H1 (cell line): Measurements from ENCODE around the gene DNAJB8. TPM values are rescaled to one million over a fixed set of nuclear protein-coding genes. Genes with fewer than 3 reads are reported as not detected.

ENCODE experiments used
- CTCF ChIA-PET: fragments of 300-600 bp; sonication (Branson Sonifier 250); formaldehyde crosslinking; loops from one replicate; lab custom pipeline; 2021; ENCODE audit not compliant: partially characterized antibody; lab: Charles Lee
- POLR2A ChIA-PET: fragments of 300-600 bp; sonication (Branson Sonifier 250); formaldehyde crosslinking; loops from one replicate; lab custom pipeline; 2021; ENCODE audit warnings: inconsistent platforms; ENCODE audit not compliant: partially characterized antibody; lab: Charles Lee
- DNase-seq, 2 experiments: peaks; one replicate each; pipeline versions ENCODE4 v3.0.0 to v3.0.0-alpha.2; 2010 to 2022; ENCODE audit warnings: low spot score in 2 of 2, low read depth in 1 of 2, mixed read lengths in 1 of 2
- FAIRE-seq: peaks from 2 replicates; lab custom pipeline; 2011; peaks lifted over from hg19 to GRCh38; lab: Jason Lieb, UNC
- H2AFZ ChIP-seq: 2 replicates; pipeline ENCODE4 v1.8.1; 2012; ENCODE audit warnings: low read length, inconsistent platforms
- H2AK5ac ChIP-seq: 2 replicates; pipeline ENCODE4 v1.6.1; 2013; ENCODE audit warnings: low read depth, low read length
- H2BK120ac ChIP-seq: replicated peaks from 2 replicates; pipeline ENCODE3; 2013; ENCODE audit warnings: low read depth, low read length, inconsistent platforms
- H2BK12ac ChIP-seq: 2 replicates; pipeline ENCODE4 v1.6.1; 2013; ENCODE audit warnings: low read depth, low read length
- H2BK15ac ChIP-seq: 2 replicates; pipeline ENCODE4 v1.6.1; 2013; ENCODE audit warnings: low read length
- H2BK20ac ChIP-seq: 2 replicates; pipeline ENCODE4 v1.6.1; 2013; ENCODE audit warnings: low read length
- H2BK5ac ChIP-seq: 2 replicates; pipeline ENCODE4 v1.6.1; 2013; ENCODE audit warnings: low read depth, low read length
- H3K14ac ChIP-seq: 2 replicates; pipeline ENCODE4 v1.6.1; 2013; ENCODE audit warnings: inconsistent platforms; ENCODE audit not compliant: insufficient read length
- H3K18ac ChIP-seq: 2 replicates; pipeline ENCODE4 v1.6.1; 2013; ENCODE audit warnings: low read length; ENCODE audit errors: extremely low read depth
- H3K23ac ChIP-seq: 2 replicates; pipeline ENCODE4 v1.6.1; 2013; ENCODE audit warnings: inconsistent platforms; ENCODE audit not compliant: insufficient read length
- H3K23me2 ChIP-seq: 2 replicates; pipeline ENCODE4 v1.6.1; 2013; ENCODE audit warnings: low read depth, low read length
- H3K27ac ChIP-seq: 2 replicates; pipeline ENCODE4 v1.6.1; 2011; ENCODE audit warnings: low read depth, low read length, inconsistent platforms
- H3K27me3 ChIP-seq, 4 experiments: replicated peaks in 1 of 4; 1 replicate in 1 of 4; 2 replicates in 3 of 4; pipeline versions ENCODE4 v1.6.1 to v1.8.1; 2011 to 2013; ENCODE audit warnings: low read length in 3 of 4, mild to moderate bottlenecking in 3 of 4, inconsistent platforms in 2 of 4, mixed read lengths in 2 of 4, moderate library complexity in 1 of 4; ENCODE audit not compliant: control insufficient read depth in 3 of 4, insufficient read depth in 3 of 4; ENCODE audit errors: extremely low read depth in 1 of 4
- H3K36me3 ChIP-seq, 4 experiments: 2 replicates each; pipeline versions ENCODE4 v1.6.1 to v1.8.1; 2011 to 2013; ENCODE audit warnings: mild to moderate bottlenecking in 4 of 4, low read length in 3 of 4, moderate library complexity in 2 of 4, control low read depth in 1 of 4, inconsistent platforms in 1 of 4; ENCODE audit not compliant: insufficient read depth in 4 of 4, control insufficient read depth in 2 of 4
- H3K4ac ChIP-seq: replicated peaks from 2 replicates; pipeline ENCODE3; 2013; ENCODE audit warnings: low read length, low read depth, mixed read lengths, inconsistent platforms; ENCODE audit not compliant: insufficient read length
- H3K4me1 ChIP-seq, 4 experiments: replicated peaks in 1 of 4; 1 replicate in 1 of 4; 2 replicates in 3 of 4; pipeline versions ENCODE4 v1.6.1 to v1.8.1; 2011 to 2013; ENCODE audit warnings: low read length in 3 of 4, inconsistent platforms in 2 of 4, mixed read lengths in 1 of 4; ENCODE audit not compliant: insufficient read depth in 4 of 4, control insufficient read depth in 3 of 4
- H3K4me2 ChIP-seq, 2 experiments: 2 replicates each; pipeline versions ENCODE4 v1.6.1 to v1.8.1; 2011 to 2013; ENCODE audit warnings: low read depth in 2 of 2, low read length in 2 of 2, control low read depth in 1 of 2, inconsistent platforms in 1 of 2, mild to moderate bottlenecking in 1 of 2; ENCODE audit not compliant: insufficient read depth in 1 of 2
- H3K4me3 ChIP-seq, 4 experiments: fragments of 200-600, 300-600 bp in 1 of 4; sonication (generic), shearing (Covaris generic), sonication (Bioruptor Twin) in 1 of 4; 2 replicates each; pipeline versions ENCODE4 v1.5.1 to v1.8.1; 2011 to 2016; ENCODE audit warnings: low read length in 4 of 4, low read depth in 3 of 4, control low read depth in 2 of 4, inconsistent platforms in 2 of 4, mild to moderate bottlenecking in 2 of 4, mixed read lengths in 1 of 4, moderate library complexity in 1 of 4; ENCODE audit not compliant: insufficient read depth in 2 of 4; ENCODE audit errors: extremely low read depth in 1 of 4
- H3K56ac ChIP-seq: replicated peaks from 2 replicates; pipeline ENCODE3; 2013; ENCODE audit warnings: low read depth, mild to moderate bottlenecking, mixed read lengths, low read length, inconsistent platforms; ENCODE audit not compliant: insufficient read length
- H3K79me1 ChIP-seq: 2 replicates; pipeline ENCODE4 v1.6.1; 2013; ENCODE audit warnings: low read depth, low read length, control low read depth
- H3K79me2 ChIP-seq, 2 experiments: 2 replicates each; pipeline versions ENCODE4 v1.6.1 to v1.8.1; 2012 to 2013; ENCODE audit warnings: low read length in 2 of 2, mild to moderate bottlenecking in 2 of 2, inconsistent platforms in 1 of 2; ENCODE audit not compliant: insufficient read depth in 2 of 2, control insufficient read depth in 1 of 2
- H3K9ac ChIP-seq, 4 experiments: replicated peaks in 1 of 4; 1 replicate in 1 of 4; 2 replicates in 3 of 4; pipeline versions ENCODE4 v1.6.1 to v1.8.1; 2011 to 2013; ENCODE audit warnings: low read depth in 3 of 4, low read length in 3 of 4, control low read depth in 2 of 4, mild to moderate bottlenecking in 2 of 4, moderate library complexity in 2 of 4, inconsistent platforms in 1 of 4; ENCODE audit errors: extremely low read depth in 1 of 4
- H3K9me3 ChIP-seq, 2 experiments: 2 replicates each; pipeline versions ENCODE4 v1.6.1 to v1.8.1; 2012 to 2013; ENCODE audit warnings: mild to moderate bottlenecking in 2 of 2, moderate library complexity in 2 of 2, control low read depth in 1 of 2, inconsistent platforms in 1 of 2, low read depth in 1 of 2, low read length in 1 of 2, mixed read lengths in 1 of 2; ENCODE audit not compliant: insufficient read depth in 2 of 2
- H4K20me1 ChIP-seq, 2 experiments: replicated peaks in 1 of 2; 2 replicates each; pipeline versions ENCODE3 to v1.8.1; 2011 to 2013; ENCODE audit warnings: inconsistent platforms in 2 of 2, low read length in 2 of 2, mild to moderate bottlenecking in 1 of 2; ENCODE audit not compliant: insufficient read depth in 2 of 2, control insufficient read depth in 1 of 2
- H4K5ac ChIP-seq: 2 replicates; pipeline ENCODE4 v1.6.1; 2013; ENCODE audit warnings: low read length, low read depth, mixed read lengths, inconsistent platforms; ENCODE audit not compliant: insufficient read length
- H4K8ac ChIP-seq: 2 replicates; pipeline ENCODE4 v1.8.0; 2013; ENCODE audit warnings: mild to moderate bottlenecking, moderate library complexity, low read length, inconsistent platforms; ENCODE audit not compliant: insufficient read depth; ENCODE audit errors: extremely low read depth
- H4K91ac ChIP-seq: replicated peaks from 2 replicates; pipeline ENCODE3; 2013; ENCODE audit warnings: low read length, mixed read lengths, inconsistent platforms; ENCODE audit not compliant: insufficient read length
- CBX8 ChIP-seq: fragments of 300-800, 300-1000 bp; sonication (generic); IDR thresholded peaks from 2 replicates; pipeline ENCODE4 v1.7.1; 2016; ENCODE audit warnings: low read depth, low read length, borderline replicate concordance
- CREB1 ChIP-seq: IDR thresholded peaks from 2 replicates; pipeline ENCODE4 v1.6.1; 2012; ENCODE audit warnings: inconsistent platforms
- EGR1 ChIP-seq: IDR thresholded peaks from 2 replicates; pipeline ENCODE4 v1.6.1; 2011; ENCODE audit warnings: low read depth, low read length, borderline replicate concordance
- GABPA ChIP-seq: IDR thresholded peaks from 2 replicates; pipeline ENCODE4 v1.6.1; 2011; ENCODE audit warnings: mild to moderate bottlenecking, low read length, moderate library complexity, borderline replicate concordance; ENCODE audit not compliant: insufficient read depth
- GTF2F1 ChIP-seq: IDR thresholded peaks from 2 replicates; pipeline ENCODE4 v1.6.1; 2012; ENCODE audit warnings: low read depth, low read length, improper control_type of control experiment, borderline replicate concordance
- SIRT6 ChIP-seq: IDR thresholded peaks from one replicate; pipeline ENCODE4 v1.7.1; 2012; ENCODE audit warnings: low read length, inconsistent platforms
- WGBS, 2 experiments: shearing (Covaris generic) in 1 of 2; methylation state at CpG; one replicate each; pipeline versions ENCODE4 v1.1.6 to v1.1.7; 2013 to 2015; ENCODE audit warnings: low lambda C conversion rate in 2 of 2, mixed read lengths in 2 of 2, inconsistent platforms in 1 of 2, low coverage in 1 of 2, missing lambda C conversion rate in 1 of 2; ENCODE audit not compliant: insufficient replicate concordance in 2 of 2, insufficient coverage in 1 of 2, insufficient read length in 1 of 2; ENCODE audit errors: extremely low coverage in 1 of 2, missing lambda C conversion rate in 1 of 2; 5-methylcytosine and 5-hydroxymethylcytosine counted together
- polyA plus RNA-seq, 7 experiments: library from polyadenylated mRNA; depleted of rRNA in 3 of 7; stranded (reverse) in 5 of 7; unstranded in 2 of 7; fragments of >200 nt in 5 of 7; fragments of 200-250 nt in 2 of 7; gene quantifications; 1 replicate in 5 of 7; 2 replicates in 1 of 7; 4 replicates in 1 of 7; pipeline versions ENCODE4 v1.2.1 to v1.2.3, GENCODE V29; 2011 to 2013; ENCODE audit warnings: missing spikeins in 2 of 7, mixed read lengths in 2 of 7
- total RNA-seq: library from RNA; stranded (reverse); fragmentation: NEBNext Ultra II Directional; extraction: Animal tissue kit (Norgen Biotek cat#: 25700); gene quantifications from 2 replicates; pipeline ENCODE4 v1.2.1, GENCODE V29; 2021

The DNAJB8 gene
- total and polyA plus RNA-seq, 2 of the 8 experiments (the other 6 are each of a cell fraction or from before 2014, with no cell fraction given), result not detected

GRCh38 chr3:128484404-128485281 lies 18.0 kb upstream of the DNAJB8 start:
- Histone ChIP-seq H3K9me3 (no peaks in the 10 kb centered on the region), H2AFZ (no peak overlapping the region), H2BK12ac (peak overlapping the region; percentile 94; the same call in 1 of the 2 replicates), H2BK120ac (peak overlapping the region; percentile 39), H2AK5ac (peak overlapping the region; percentile 98; the same call in 1 of the 2 replicates), H3K56ac (no peak overlapping the region), H3K23me2 (peaks cover 24% of the 10 kb centered on the region; the same call in 1 of the 2 replicates), H3K4me3 (peak overlapping the region in 2 of 4 experiments; percentile 15 to 48; a peak in 4 of 8 replicates), H4K5ac (no peak overlapping the region), H2BK20ac (0 out of 2 replicates have a peak overlapping the region, but pooled peaks have one; percentile 80), H3K23ac (no peak overlapping the region), H3K4me1 (peaks cover 8 to 75% (median 55%) of the 10 kb centered on the region in 4 experiments), H4K20me1 (peaks cover 16 to 26% of the 10 kb centered on the region in 2 experiments), H3K4ac (no peak overlapping the region), H4K91ac (peak overlapping the region; percentile 47), H3K4me2 (peak overlapping the region; percentile 63 to 68), H3K9ac (no peak overlapping the region), H2BK15ac (peak overlapping the region; percentile 84; the same call in 1 of the 2 replicates), H3K27ac (no peak overlapping the region), H4K8ac (no peak overlapping the region), H3K14ac (no peak overlapping the region), H3K18ac (peak overlapping the region; percentile 71), H3K79me1 (no peaks in the 10 kb centered on the region), H2BK5ac (no peak overlapping the region; the same call in 1 of the 2 replicates), H3K27me3 (peaks cover 87 to 100% (median 99%) of the 10 kb centered on the region in 4 experiments), H3K79me2 (no peaks in the 10 kb centered on the region), H3K36me3 (peaks cover 0 to 12% (median 0%) of the 10 kb centered on the region in 4 experiments; a peak in 1 of 8 replicates)
- DNase-seq (no peak), FAIRE-seq (no peak)
- CTCF ChIA-PET, result interaction anchor here (0.6 to 7.9 kb wide), 11 partner anchors 12 to 178 kb away, joined by 3 to 42 read pairs (median 6); no protein-coding TSS in a partner anchor
- POLR2A ChIA-PET, result interaction anchor here (0.8 to 3.5 kb wide), 4 partner anchors 8 to 52 kb away, joined by 3 to 12 read pairs (median 3); partner anchors contain the start of gene GATA2
- 4% methylated on average over 14 of the region's 16 CpGs; no CpG with 5 or more reads in 1 of the 2 experiments for WGBS, 2 experiments
- TF ChIP-seq GABPA (no peak), SIRT6 (no peak), GTF2F1 (no peak), CREB1 (no peak), EGR1 (peak; percentile 78), CBX8 (peak; percentile 1; the same call in 1 of the 2 replicates)
